GM12878 (cell line): Measurements from ENCODE around the gene DNAJB14. TPM values are rescaled to one million over a fixed set of nuclear protein-coding genes. Genes with fewer than 3 reads are reported as not detected.

ENCODE experiments used
- ATAC-seq: fragments of 200-7000 bp; cut with Tn5 transposase; 3 replicates; pipeline ENCODE4 v1.9.1; 2020; ENCODE audit warnings: mild to moderate bottlenecking, moderate library complexity
- BruUV-seq: library from RNA; stranded (reverse); fragments of 400-500 nt; replicated peaks from 2 replicates; lab custom pipeline; 2021; lab: Mats Ljungman, UMichigan
- CTCF ChIA-PET: fragments of 300-600 bp; sonication (Branson Sonifier 250); formaldehyde crosslinking; extraction: SDS; loops from one replicate; lab custom pipeline; 2021; ENCODE audit warnings: inconsistent platforms; lab: Yijun Ruan, JAX
- POLR2A ChIA-PET: fragments of 350-600 bp; formaldehyde crosslinking; extraction: SDS; loops from one replicate; lab custom pipeline; 2021; ENCODE audit warnings: inconsistent platforms; lab: Charles Lee
- RAD21 ChIA-PET: fragments of 300-600 bp; sonication (Branson Sonifier 250); formaldehyde crosslinking; loops from one replicate; lab custom pipeline; 2023; ENCODE audit warnings: antibody characterized with exemption; ENCODE audit not compliant: unreplicated experiment; lab: Charles Lee
- SMC1A ChIA-PET: fragments of 300-600 bp; sonication (Branson Sonifier 250); formaldehyde crosslinking; loops from one replicate; lab custom pipeline; 2023; ENCODE audit not compliant: unreplicated experiment, uncharacterized antibody; lab: Charles Lee
- DNase-seq: peaks from one replicate; pipeline ENCODE4 v3.0.0-alpha.2; 2011; ENCODE audit warnings: low read depth, low spot score
- FAIRE-seq: peaks from 3 replicates; lab custom pipeline; 2011; peaks lifted over from hg19 to GRCh38; lab: Jason Lieb, UNC
- H2AFZ ChIP-seq: 2 replicates; pipeline ENCODE4 v1.6.0; 2011; ENCODE audit warnings: low read depth, low read length, control low read depth; ENCODE audit not compliant: control insufficient read depth
- H3K27ac ChIP-seq: 2 replicates; pipeline ENCODE4 v1.5.1; 2011; ENCODE audit warnings: control low read depth; ENCODE audit not compliant: control insufficient read depth, insufficient read depth
- H3K27me3 ChIP-seq, 2 experiments: replicated peaks in 1 of 2; 2 replicates each; pipeline versions ENCODE4 v1.6.0 to v1.6.1; 2011; ENCODE audit warnings: low read length in 1 of 2; ENCODE audit not compliant: control insufficient read depth in 2 of 2, insufficient read depth in 2 of 2
- H3K36me3 ChIP-seq, 2 experiments: 2 replicates each; pipeline ENCODE4 v1.5.1; 2011; ENCODE audit warnings: low read length in 1 of 2; ENCODE audit not compliant: control insufficient read depth in 2 of 2, insufficient read depth in 2 of 2
- H3K4me1 ChIP-seq: 2 replicates; pipeline ENCODE4 v1.6.1; 2011; ENCODE audit warnings: mild to moderate bottlenecking, low read length, moderate library complexity, mixed read lengths; ENCODE audit not compliant: control insufficient read depth, insufficient read depth
- H3K4me2 ChIP-seq: 2 replicates; pipeline ENCODE4 v1.6.0; 2011; ENCODE audit warnings: control low read depth; ENCODE audit not compliant: control insufficient read depth, insufficient read depth
- H3K4me3 ChIP-seq: fragments of 200-600 bp; sonication (generic); 2 replicates; pipeline ENCODE4 v1.5.1; 2016
- H3K79me2 ChIP-seq: 2 replicates; pipeline ENCODE4 v1.6.0; 2011; ENCODE audit warnings: low read length; ENCODE audit not compliant: control insufficient read depth, insufficient read depth
- H3K9ac ChIP-seq: 2 replicates; pipeline ENCODE4 v1.8.0; 2011; ENCODE audit warnings: low read length, control low read depth, mixed read lengths; ENCODE audit not compliant: control insufficient read depth, insufficient read depth
- H3K9me3 ChIP-seq: replicated peaks from 3 replicates; pipeline ENCODE4 v1.5.1; 2011; ENCODE audit warnings: mild to moderate bottlenecking, low read length; ENCODE audit not compliant: control insufficient read depth, insufficient read depth
- H4K20me1 ChIP-seq: 2 replicates; pipeline ENCODE4 v1.6.0; 2011; ENCODE audit not compliant: control insufficient read depth, insufficient read depth
- ATF7 ChIP-seq: fragments of 450-650 bp; IDR thresholded peaks from 2 replicates; pipeline ENCODE4 v1.6.1; 2016; ENCODE audit warnings: low read depth, mild to moderate bottlenecking
- CBX5 ChIP-seq: sonication (generic); IDR thresholded peaks from 2 replicates; pipeline ENCODE4 v1.6.1; 2016; ENCODE audit warnings: low read depth, moderate library complexity, mild to moderate bottlenecking, inconsistent platforms
- IKZF2 ChIP-seq, 2 experiments: fragments of 450-650 bp; IDR thresholded peaks; 2 replicates each; pipeline ENCODE4 v1.6.1; 2017; ENCODE audit warnings: mild to moderate bottlenecking in 2 of 2, moderate library complexity in 2 of 2
- MEF2B ChIP-seq: fragments of 450-650 bp; IDR thresholded peaks from 2 replicates; pipeline ENCODE4 v1.6.1; 2018; ENCODE audit warnings: mild to moderate bottlenecking, moderate library complexity; ENCODE audit not compliant: partially characterized antibody, poor library complexity, severe bottlenecking
- MTA2 ChIP-seq: fragments of 450-650 bp; IDR thresholded peaks from 2 replicates; pipeline ENCODE4 v1.6.1; 2016; ENCODE audit warnings: low read depth, mild to moderate bottlenecking, moderate library complexity
- RUNX3 ChIP-seq: IDR thresholded peaks from 2 replicates; pipeline ENCODE4 v1.6.1; 2012; ENCODE audit warnings: low read length, inconsistent platforms
- SRF ChIP-seq, 2 experiments: IDR thresholded peaks; 2 replicates each; pipeline ENCODE4 v1.6.1; 2011; ENCODE audit warnings: low read depth in 2 of 2, low read length in 2 of 2, mild to moderate bottlenecking in 1 of 2, moderate library complexity in 1 of 2
- SUPT20H ChIP-seq: IDR thresholded peaks from 2 replicates; pipeline ENCODE4 v1.6.1; 2011; ENCODE audit warnings: low read depth, mild to moderate bottlenecking, low read length, moderate library complexity, borderline replicate concordance; ENCODE audit not compliant: control insufficient read depth
- WGBS: methylation state at CpG from one replicate; pipeline ENCODE4 v1.1.6; 2016; ENCODE audit warnings: low lambda C conversion rate; ENCODE audit not compliant: insufficient replicate concordance, insufficient coverage; ENCODE audit errors: missing lambda C conversion rate; 5-methylcytosine and 5-hydroxymethylcytosine counted together
- in situ Hi-C: fragments of 300-500 bp; cut with MboI; formaldehyde crosslinking; loops from 9 replicates; pipeline ENCODE4 v1.14.3; 2018; ENCODE audit warnings: mixed read lengths
- intact Hi-C: fragments of 100-400 bp; cut with micrococcal nuclease; formaldehyde crosslinking; loops from one replicate; pipeline ENCODE4 v1.14.2; 2022; ENCODE audit not compliant: unreplicated experiment
- polyA plus RNA-seq, 11 experiments: library from polyadenylated mRNA; depleted of rRNA in 4 of 11; unstranded in 6 of 11; stranded (reverse) in 5 of 11; fragments of >200 nt; fragmentation: Nextera tagmentation in 4 of 11; fragmentation: Illumina TruSeq in 1 of 11; extraction: Ambion mirVana in 4 of 11; extraction: Trizol in 1 of 11; gene quantifications; 1 replicate in 1 of 11; 2 replicates in 10 of 11; pipeline versions ENCODE4 v1.2.1 to v1.2.3, GENCODE V29; 2011 to 2016; ENCODE audit warnings: inconsistent platforms in 2 of 11, missing spikeins in 2 of 11, low read depth in 1 of 11
- total RNA-seq, 4 experiments: library from RNA; depleted of rRNA in 3 of 4; stranded (reverse); fragments of >200 nt in 3 of 4; fragmentation: Illumina TruSeq in 1 of 4; extraction: Trizol in 1 of 4; gene quantifications; 2 replicates each; pipeline versions ENCODE4 v1.2.1 to v1.2.3, GENCODE V29; 2013 to 2021
- TF ChIP-seq, protein P1 (sequence below): fragments of 450-650 bp; IDR thresholded peaks from 2 replicates; pipeline ENCODE4 v1.6.1; 2017; ENCODE audit warnings: low read depth, mild to moderate bottlenecking, moderate library complexity

DNAJB14 gene
- total and polyA plus RNA-seq, 10 of the 15 experiments (the other 5 are each of a cell fraction or from before 2014, with no cell fraction given), result 9.5 to 49.2 (median 27.8) TPM

GRCh38 chr4:99943904-99944437, 2.4 kb downstream of the DNAJB14 start:
- intact Hi-C loops, result no loop called here
- Histone ChIP-seq H3K9me3 (no peaks in the 10 kb centered on the region; the same call in 1 of the 3 replicates), H3K4me3 (peak overlapping the region; percentile 90), H3K4me2 (peak overlapping the region; percentile 57), H2AFZ (no peak overlapping the region), H3K79me2 (peaks cover 84% of the 10 kb centered on the region), H4K20me1 (no peaks in the 10 kb centered on the region), H3K9ac (no peak overlapping the region; the same call in 1 of the 2 replicates), H3K27ac (peak overlapping the region; percentile 20; the same call in 1 of the 2 replicates), H3K4me1 (peaks cover 12% of the 10 kb centered on the region; the same call in 1 of the 2 replicates), H3K27me3 (no peaks in the 10 kb centered on the region), H3K36me3 (peaks cover 0 to 7% of the 10 kb centered on the region in 2 experiments; a peak in 1 of 4 replicates)
- ChIA-PET CTCF (interaction anchor here (1.6 kb wide), 1 partner anchor 132 kb away, joined by 11 read pairs; no protein-coding TSS in a partner anchor), RAD21 (interaction anchor here (1.7 kb wide), 1 partner anchor 127 kb away, joined by 8 read pairs; the partner anchor contains the start of gene DAPP1), SMC1A (interaction anchor here (0.6 to 6.4 kb wide), 7 partner anchors 13 to 136 kb away, joined by 3 to 42 read pairs (median 11); no protein-coding TSS in a partner anchor), POLR2A (no interaction called here)
- FAIRE-seq (no peak), DNase-seq (no peak), ATAC-seq (peak; percentile 40)
- WGBS, result 48% methylated on average over 2 of the region's 2 CpGs
- BruUV-seq, result no TSS peak
- TF ChIP-seq ATF7, result 0 out of 2 replicates have a peak, but pooled peaks have one; percentile 27
- TF ChIP-seq SRF (IDR thresholded peaks at IDR 0.05; ENCODE audit: low read depth in 2 of 2, low read length in 2 of 2), result no peak
- TF ChIP-seq SUPT20H, result no peak
- peak; percentile 22; the same call in 1 of the 2 replicates for TF ChIP-seq MTA2
- 0 out of 2 replicates have a peak, but pooled peaks have one; percentile 41 for TF ChIP-seq CBX5
- TF ChIP-seq IKZF2 (IDR thresholded peaks at IDR 0.05), result peak in 1 of 2 experiments; percentile 34; a peak in 1 of 4 replicates
- peak; percentile 25 for TF ChIP-seq MEF2B
- TF ChIP-seq, protein P1, sequence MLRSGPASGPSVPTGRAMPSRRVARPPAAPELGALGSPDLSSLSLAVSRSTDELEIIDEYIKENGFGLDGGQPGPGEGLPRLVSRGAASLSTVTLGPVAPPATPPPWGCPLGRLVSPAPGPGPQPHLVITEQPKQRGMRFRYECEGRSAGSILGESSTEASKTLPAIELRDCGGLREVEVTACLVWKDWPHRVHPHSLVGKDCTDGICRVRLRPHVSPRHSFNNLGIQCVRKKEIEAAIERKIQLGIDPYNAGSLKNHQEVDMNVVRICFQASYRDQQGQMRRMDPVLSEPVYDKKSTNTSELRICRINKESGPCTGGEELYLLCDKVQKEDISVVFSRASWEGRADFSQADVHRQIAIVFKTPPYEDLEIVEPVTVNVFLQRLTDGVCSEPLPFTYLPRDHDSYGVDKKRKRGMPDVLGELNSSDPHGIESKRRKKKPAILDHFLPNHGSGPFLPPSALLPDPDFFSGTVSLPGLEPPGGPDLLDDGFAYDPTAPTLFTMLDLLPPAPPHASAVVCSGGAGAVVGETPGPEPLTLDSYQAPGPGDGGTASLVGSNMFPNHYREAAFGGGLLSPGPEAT, result peak; percentile 54; the same call in 1 of the 2 replicates
- TF ChIP-seq RUNX3, result 0 out of 2 replicates have a peak, but pooled peaks have one; percentile 19
- in situ Hi-C loops, result loop anchor here (25.0 kb wide), 1 partner anchor 857 kb away; the partner anchor contains the start of gene ADH5
